GM23248 (cell line): ENCODE results near the gene MRLN.

Experiments
- EZH2 ChIP-seq: fragments of 200-600 bp; sonication (generic); IDR thresholded peaks from 2 replicates; pipeline ENCODE4 v1.6.1; 2018; ENCODE audit warnings: antibody characterized with exemption, mild to moderate bottlenecking; ENCODE audit not compliant: insufficient read depth, poor library complexity, severe bottlenecking
- EZH2phosphoT487 ChIP-seq: fragments of 200-600 bp; sonication (generic); IDR thresholded peaks from 2 replicates; pipeline ENCODE4 v1.6.1; 2018; ENCODE audit warnings: antibody characterized with exemption, moderate library complexity, mild to moderate bottlenecking, low read depth; ENCODE audit not compliant: insufficient read depth

- TF ChIP-seq EZH2: no peak
- TF ChIP-seq EZH2phosphoT487: no peak
Measured at GRCh38 chr10:59752278-59752940, 846 bp downstream of the MRLN start.
